Epithelial cell of proximal tubule (primary cell): Measurements from ENCODE around the gene TCERG1L. TPM values are rescaled to one million over a fixed set of nuclear protein-coding genes. Genes with fewer than 3 reads are reported as not detected.

ENCODE experiments used
- DNase-seq: peaks from one replicate; pipeline ENCODE4 v3.0.0-alpha.2; 2011; ENCODE audit warnings: low read depth
- H3K4me3 ChIP-seq: 2 replicates; pipeline ENCODE4 v1.5.1; 2011; ENCODE audit warnings: low read depth, mild to moderate bottlenecking, low read length
- total RNA-seq: library from RNA; depleted of rRNA; stranded (reverse); fragments of >200 nt; gene quantifications from 2 replicates; pipeline ENCODE4 v1.2.3, GENCODE V29; 2015
- TF ChIP-seq, protein P1 (sequence below): conservative IDR thresholded peaks from 2 replicates; pipeline ENCODE4 v1.5.1; 2012; ENCODE audit warnings: low read depth, mild to moderate bottlenecking, low read length

The TCERG1L gene
- total RNA-seq, 1 donor from 2014 or later: not detected

GRCh38 chr10:131216681-131217230 lies 94.8 kb downstream of the TCERG1L start:
- H3K4me3 ChIP-seq: no peak overlapping the region
- TF ChIP-seq, protein P1, sequence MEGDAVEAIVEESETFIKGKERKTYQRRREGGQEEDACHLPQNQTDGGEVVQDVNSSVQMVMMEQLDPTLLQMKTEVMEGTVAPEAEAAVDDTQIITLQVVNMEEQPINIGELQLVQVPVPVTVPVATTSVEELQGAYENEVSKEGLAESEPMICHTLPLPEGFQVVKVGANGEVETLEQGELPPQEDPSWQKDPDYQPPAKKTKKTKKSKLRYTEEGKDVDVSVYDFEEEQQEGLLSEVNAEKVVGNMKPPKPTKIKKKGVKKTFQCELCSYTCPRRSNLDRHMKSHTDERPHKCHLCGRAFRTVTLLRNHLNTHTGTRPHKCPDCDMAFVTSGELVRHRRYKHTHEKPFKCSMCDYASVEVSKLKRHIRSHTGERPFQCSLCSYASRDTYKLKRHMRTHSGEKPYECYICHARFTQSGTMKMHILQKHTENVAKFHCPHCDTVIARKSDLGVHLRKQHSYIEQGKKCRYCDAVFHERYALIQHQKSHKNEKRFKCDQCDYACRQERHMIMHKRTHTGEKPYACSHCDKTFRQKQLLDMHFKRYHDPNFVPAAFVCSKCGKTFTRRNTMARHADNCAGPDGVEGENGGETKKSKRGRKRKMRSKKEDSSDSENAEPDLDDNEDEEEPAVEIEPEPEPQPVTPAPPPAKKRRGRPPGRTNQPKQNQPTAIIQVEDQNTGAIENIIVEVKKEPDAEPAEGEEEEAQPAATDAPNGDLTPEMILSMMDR: no peak
- DNase-seq: no peak

DNA sequence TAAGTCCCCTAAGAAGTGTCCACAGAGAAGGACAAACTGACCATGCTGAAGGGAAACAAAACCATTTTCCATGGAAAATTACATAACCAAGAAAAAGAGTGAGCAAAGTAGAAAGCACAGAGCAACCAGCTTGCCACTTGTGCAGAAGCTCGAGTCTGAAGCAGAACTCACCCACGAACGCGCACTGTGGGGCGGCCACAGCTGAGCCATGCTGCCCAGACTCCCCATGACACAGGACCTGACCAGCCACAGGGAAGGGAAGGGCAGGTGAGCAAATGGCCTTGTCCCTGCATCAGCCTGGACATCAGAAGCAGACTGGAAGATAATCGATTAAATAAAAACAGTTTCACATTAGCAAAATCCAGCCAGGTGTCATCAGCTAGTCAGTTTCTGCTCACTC lies 95.7 kb downstream of the TCERG1L start:
- TF ChIP-seq, protein P1: no peak
- no peak overlapping the region for H3K4me3 ChIP-seq
- no peak for DNase-seq

- TF ChIP-seq, protein P1: no peak
- DNase-seq: no peak
These were observed 96.8 kb downstream of the TCERG1L start for GRCh38 chr10:131214521-131215244.

DNA sequence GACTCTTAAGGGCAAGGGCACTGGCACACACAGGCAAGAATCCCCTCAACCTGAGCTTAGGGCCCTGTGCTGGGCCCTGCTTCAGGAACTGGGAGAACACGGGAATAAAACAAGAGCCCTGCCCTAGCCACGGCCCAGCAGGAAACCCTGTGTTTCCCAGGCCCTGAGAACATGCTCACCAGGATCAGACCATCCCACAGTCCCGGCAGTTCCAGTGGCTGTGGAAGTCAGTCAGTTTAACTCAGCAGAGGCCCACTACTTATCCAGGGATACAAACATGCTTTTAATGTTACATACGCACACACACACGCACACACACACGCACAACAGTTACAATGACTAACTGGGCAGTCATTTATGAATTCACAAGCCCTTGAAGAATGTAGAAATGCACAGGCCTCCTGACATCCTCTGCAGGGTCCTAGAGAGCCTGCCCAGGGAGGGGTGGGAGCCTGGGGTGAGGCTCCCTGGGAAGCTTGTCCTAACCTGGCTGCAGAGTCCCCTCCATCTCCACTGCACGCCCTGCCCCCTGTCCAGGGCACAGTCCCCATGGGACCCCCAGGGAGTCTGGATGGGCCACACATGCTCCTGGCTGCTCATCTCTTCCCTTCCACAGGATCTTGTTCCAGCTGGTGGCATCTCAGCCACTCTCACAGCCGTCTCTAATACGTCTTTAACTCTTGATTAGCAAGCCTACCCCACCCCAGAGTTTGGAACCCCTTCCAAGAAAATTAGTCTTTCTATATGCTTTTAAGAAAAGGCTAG lies 97.6 kb downstream of the TCERG1L start:
- TF ChIP-seq, protein P1: no peak
- no peak for DNase-seq
- H3K4me3 ChIP-seq: no peak overlapping the region

More at GRCh38 chr10:131214521-131215244, 96.8 kb downstream of the TCERG1L start:
- no peak overlapping the region for H3K4me3 ChIP-seq

GRCh38 chr10:131212763-131213325 lies 98.7 kb downstream of the TCERG1L start:
- TF ChIP-seq, protein P1: no peak
- no peak for DNase-seq
- no peak overlapping the region for H3K4me3 ChIP-seq

DNA sequence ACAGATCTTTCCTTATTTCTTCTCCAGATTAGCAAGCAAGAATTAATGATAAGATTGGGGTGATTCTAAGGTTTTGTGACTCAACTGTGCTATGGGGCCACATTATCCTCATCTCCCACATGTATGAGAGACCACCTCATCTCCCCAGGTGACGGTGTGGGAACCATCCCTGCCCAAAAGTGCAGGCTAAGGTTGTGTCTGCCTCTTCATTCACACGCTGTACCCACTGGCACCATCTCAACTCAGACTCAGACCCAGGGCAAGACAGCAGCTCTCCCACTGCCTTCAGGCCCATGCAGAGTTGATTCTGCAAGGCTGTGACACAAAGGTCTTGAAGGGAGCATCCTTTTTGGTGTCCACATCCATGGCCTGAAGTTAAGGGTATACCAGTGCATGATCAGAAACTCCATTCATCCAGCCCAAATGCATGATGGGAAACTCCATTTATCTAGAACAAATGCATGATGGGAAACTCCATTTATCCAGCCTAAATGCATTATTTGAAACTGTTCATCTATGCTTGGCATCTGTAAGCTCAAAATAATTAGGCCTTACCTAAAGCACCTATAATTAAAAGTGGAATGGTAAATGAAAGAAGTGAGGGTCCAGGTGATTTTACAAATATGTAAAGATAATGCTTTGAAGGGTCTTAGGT lies 99.4 kb downstream of the TCERG1L start:
- DNase-seq: no peak
- no peak overlapping the region for H3K4me3 ChIP-seq
- TF ChIP-seq, protein P1: no peak
